ENCODE results near the gene LYZL6. TPM values are rescaled to one million over a fixed set of nuclear protein-coding genes. Genes with fewer than 3 reads are reported as not detected.

Gene LYZL6
- total and polyA plus RNA-seq, 10 of the 15 experiments (the other 5 are each of a cell fraction or from before 2014, with no cell fraction given): not detected

- ChIA-PET CTCF (no interaction called here), POLR2A (no interaction called here)
- FAIRE-seq: no peak
These were observed 15.8 kb downstream of the LYZL6 start for GRCh38 chr17:35927714-35928113.

More at GRCh38 chr17:35927714-35928113, 15.8 kb downstream of the LYZL6 start:
- no peaks in the 10 kb centered on the region for H3K79me2 ChIP-seq (ENCODE audit: control insufficient read depth, insufficient read depth, low read length)
- no peak for DNase-seq (ENCODE audit: low read depth, low spot score)
- RAD21 ChIA-PET (ENCODE audit: unreplicated experiment): no interaction called here
- ATAC-seq: no peak
- no peaks in the 10 kb centered on the region for H3K27me3 ChIP-seq (replicated peaks in 1 of 2; ENCODE audit: control insufficient read depth in 2 of 2, insufficient read depth in 2 of 2, low read length in 1 of 2)
- H3K27ac ChIP-seq (ENCODE audit: control insufficient read depth, insufficient read depth): no peak overlapping the region
- H3K9ac ChIP-seq (ENCODE audit: control insufficient read depth, insufficient read depth, low read length): no peak overlapping the region
- peaks cover 5% of the 10 kb centered on the region; the same call in 1 of the 2 replicates for H3K4me1 ChIP-seq (ENCODE audit: control insufficient read depth, insufficient read depth, low read length)
- H3K9me3 ChIP-seq (replicated peaks; ENCODE audit: control insufficient read depth, insufficient read depth, low read length): no peaks in the 10 kb centered on the region
- H3K4me2 ChIP-seq (ENCODE audit: control insufficient read depth, insufficient read depth): no peak overlapping the region
- BruUV-seq (replicated peaks): no TSS peak
- TF ChIP-seq, protein P1, sequence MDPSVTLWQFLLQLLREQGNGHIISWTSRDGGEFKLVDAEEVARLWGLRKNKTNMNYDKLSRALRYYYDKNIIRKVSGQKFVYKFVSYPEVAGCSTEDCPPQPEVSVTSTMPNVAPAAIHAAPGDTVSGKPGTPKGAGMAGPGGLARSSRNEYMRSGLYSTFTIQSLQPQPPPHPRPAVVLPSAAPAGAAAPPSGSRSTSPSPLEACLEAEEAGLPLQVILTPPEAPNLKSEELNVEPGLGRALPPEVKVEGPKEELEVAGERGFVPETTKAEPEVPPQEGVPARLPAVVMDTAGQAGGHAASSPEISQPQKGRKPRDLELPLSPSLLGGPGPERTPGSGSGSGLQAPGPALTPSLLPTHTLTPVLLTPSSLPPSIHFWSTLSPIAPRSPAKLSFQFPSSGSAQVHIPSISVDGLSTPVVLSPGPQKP (IDR thresholded peaks at IDR 0.05; ENCODE audit: low read depth, low read length): no peak
- TF ChIP-seq MXI1 (IDR thresholded peaks at IDR 0.05; ENCODE audit: low read depth, low read length): no peak
- no peak for TF ChIP-seq LARP7 (IDR thresholded peaks at IDR 0.05)
- no peak for TF ChIP-seq IRF4 (IDR thresholded peaks at IDR 0.05; ENCODE audit: low read depth, low read length)
- no peak for TF ChIP-seq TCF7 (IDR thresholded peaks at IDR 0.05; ENCODE audit: borderline replicate concordance)
- no peak for TF ChIP-seq EED (IDR thresholded peaks at IDR 0.05; ENCODE audit: low read depth)
- no peak for TF ChIP-seq SUPT20H (IDR thresholded peaks at IDR 0.05; ENCODE audit: borderline replicate concordance, control insufficient read depth, low read depth, low read length)
- TF ChIP-seq CHD2 (IDR thresholded peaks at IDR 0.05; ENCODE audit: borderline replicate concordance, low read depth, low read length): no peak
- TF ChIP-seq RAD21 (IDR thresholded peaks at IDR 0.05; ENCODE audit: insufficient read depth, low read depth, low read length): no peak
- TF ChIP-seq KDM1A (IDR thresholded peaks at IDR 0.05; ENCODE audit: borderline replicate concordance): no peak
- no peak for TF ChIP-seq NKRF (conservative IDR thresholded peaks at IDR 0.05)
- TF ChIP-seq E2F4 (IDR thresholded peaks at IDR 0.05; ENCODE audit: low read depth, low read length): no peak
- TF ChIP-seq, protein P2, sequence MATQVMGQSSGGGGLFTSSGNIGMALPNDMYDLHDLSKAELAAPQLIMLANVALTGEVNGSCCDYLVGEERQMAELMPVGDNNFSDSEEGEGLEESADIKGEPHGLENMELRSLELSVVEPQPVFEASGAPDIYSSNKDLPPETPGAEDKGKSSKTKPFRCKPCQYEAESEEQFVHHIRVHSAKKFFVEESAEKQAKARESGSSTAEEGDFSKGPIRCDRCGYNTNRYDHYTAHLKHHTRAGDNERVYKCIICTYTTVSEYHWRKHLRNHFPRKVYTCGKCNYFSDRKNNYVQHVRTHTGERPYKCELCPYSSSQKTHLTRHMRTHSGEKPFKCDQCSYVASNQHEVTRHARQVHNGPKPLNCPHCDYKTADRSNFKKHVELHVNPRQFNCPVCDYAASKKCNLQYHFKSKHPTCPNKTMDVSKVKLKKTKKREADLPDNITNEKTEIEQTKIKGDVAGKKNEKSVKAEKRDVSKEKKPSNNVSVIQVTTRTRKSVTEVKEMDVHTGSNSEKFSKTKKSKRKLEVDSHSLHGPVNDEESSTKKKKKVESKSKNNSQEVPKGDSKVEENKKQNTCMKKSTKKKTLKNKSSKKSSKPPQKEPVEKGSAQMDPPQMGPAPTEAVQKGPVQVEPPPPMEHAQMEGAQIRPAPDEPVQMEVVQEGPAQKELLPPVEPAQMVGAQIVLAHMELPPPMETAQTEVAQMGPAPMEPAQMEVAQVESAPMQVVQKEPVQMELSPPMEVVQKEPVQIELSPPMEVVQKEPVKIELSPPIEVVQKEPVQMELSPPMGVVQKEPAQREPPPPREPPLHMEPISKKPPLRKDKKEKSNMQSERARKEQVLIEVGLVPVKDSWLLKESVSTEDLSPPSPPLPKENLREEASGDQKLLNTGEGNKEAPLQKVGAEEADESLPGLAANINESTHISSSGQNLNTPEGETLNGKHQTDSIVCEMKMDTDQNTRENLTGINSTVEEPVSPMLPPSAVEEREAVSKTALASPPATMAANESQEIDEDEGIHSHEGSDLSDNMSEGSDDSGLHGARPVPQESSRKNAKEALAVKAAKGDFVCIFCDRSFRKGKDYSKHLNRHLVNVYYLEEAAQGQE (IDR thresholded peaks at IDR 0.05; ENCODE audit: low read depth, low read length): no peak
- no peaks in the 10 kb centered on the region for H3K36me3 ChIP-seq (ENCODE audit: control insufficient read depth in 2 of 2, insufficient read depth in 2 of 2, low read length in 1 of 2)
- no peaks in the 10 kb centered on the region for H4K20me1 ChIP-seq (ENCODE audit: control insufficient read depth, insufficient read depth)
- SMC1A ChIA-PET (ENCODE audit: uncharacterized antibody, unreplicated experiment): interaction anchor here (0.7 to 1.3 kb wide), 3 partner anchors 9 to 76 kb away, joined by 3 to 5 read pairs (median 4); no protein-coding TSS in a partner anchor
- in situ Hi-C loops (cut with MboI): no loop called here
- no peak overlapping the region for H3K4me3 ChIP-seq
- intact Hi-C loops (cut with micrococcal nuclease; ENCODE audit: unreplicated experiment): no loop called here
- H2AFZ ChIP-seq (ENCODE audit: control insufficient read depth, low read depth, low read length): no peak overlapping the region
